HepG2 (cell line): ENCODE results near the gene SGIP1. TPM values are rescaled to one million over a fixed set of nuclear protein-coding genes. Genes with fewer than 3 reads are reported as not detected.
"Not testable (repeated sequence)": the region's sequence is repeated elsewhere in the genome, so short reads cannot be mapped to it uniquely, and the experiment has no call there.

ENCODE experiments used
- ATAC-seq: fragments of 200-7000 bp; cut with Tn5 transposase; 3 replicates; pipeline ENCODE4 v1.9.1; 2020; ENCODE audit warnings: mild to moderate bottlenecking, moderate library complexity
- BruUV-seq: library from RNA; stranded (reverse); fragments of 400-500 nt; replicated peaks from 2 replicates; lab custom pipeline; 2021; lab: Mats Ljungman, UMichigan
- CTCF ChIA-PET: fragments of 300-600 bp; formaldehyde crosslinking; extraction: SDS; loops from one replicate; lab custom pipeline; 2021; ENCODE audit warnings: low total read pairs, inconsistent platforms, low intra/inter-chr PET ratio; lab: Yijun Ruan, JAX
- POLR2A ChIA-PET: fragments of 350-600 bp; sonication (Branson Sonifier 250); formaldehyde crosslinking; loops from one replicate; lab custom pipeline; 2020; ENCODE audit warnings: antibody characterized with exemption, inconsistent platforms; lab: Yijun Ruan, JAX
- DNase-seq: peaks from one replicate; pipeline ENCODE4 v3.0.0-alpha.2; 2015; ENCODE audit warnings: low spot score
- FAIRE-seq: peaks from 3 replicates; lab custom pipeline; 2011; peaks lifted over from hg19 to GRCh38; lab: Jason Lieb, UNC
- H2AFZ ChIP-seq: one replicate; pipeline ENCODE4 v1.6.1; 2011; ENCODE audit warnings: low read length, inconsistent platforms
- H3K27ac ChIP-seq: fragments of 300-600 bp; 3 replicates; pipeline ENCODE4 v1.8.0; 2011; ENCODE audit warnings: mixed run types, mild to moderate bottlenecking, mixed read lengths, low read length, inconsistent platforms; ENCODE audit not compliant: insufficient read depth; ENCODE audit errors: extremely low read length
- H3K27me3 ChIP-seq, 2 experiments: fragments of 200-600 bp in 1 of 2; 2 replicates in 1 of 2; 3 replicates in 1 of 2; pipeline versions ENCODE4 v1.6.0 to v1.8.0; 2011; ENCODE audit warnings: low read length in 2 of 2, mild to moderate bottlenecking in 2 of 2, moderate library complexity in 2 of 2, inconsistent platforms in 1 of 2; ENCODE audit not compliant: insufficient read depth in 2 of 2, control insufficient read depth in 1 of 2
- H3K36me3 ChIP-seq, 2 experiments: fragments of 200-600 bp in 1 of 2; replicated peaks in 1 of 2; 2 replicates in 1 of 2; 3 replicates in 1 of 2; pipeline versions ENCODE4 v1.5.1 to v1.8.0; 2011; ENCODE audit warnings: low read length in 2 of 2, inconsistent platforms in 1 of 2; ENCODE audit not compliant: insufficient read depth in 2 of 2, control insufficient read depth in 1 of 2
- H3K4me1 ChIP-seq: 2 replicates; pipeline ENCODE4 v1.5.1; 2012; ENCODE audit warnings: low read length, inconsistent platforms; ENCODE audit not compliant: insufficient read depth
- H3K4me2 ChIP-seq: 2 replicates; pipeline ENCODE4 v1.6.0; 2011; ENCODE audit warnings: low read depth, low read length, inconsistent platforms
- H3K4me3 ChIP-seq, 3 experiments: fragments of 200-600 bp in 1 of 3; sonication (generic), shearing (Covaris generic) in 1 of 3; replicated peaks in 1 of 3; 2 replicates each; pipeline ENCODE4 v1.5.1; 2011 to 2016; ENCODE audit warnings: low read length in 3 of 3, inconsistent platforms in 2 of 3, low read depth in 2 of 3, mild to moderate bottlenecking in 2 of 3, control low read depth in 1 of 3, mixed read lengths in 1 of 3; ENCODE audit not compliant: insufficient read depth in 1 of 3
- H3K79me2 ChIP-seq: one replicate; pipeline ENCODE4 v1.6.1; 2011; ENCODE audit warnings: low read length, inconsistent platforms; ENCODE audit not compliant: insufficient read depth
- H3K9ac ChIP-seq: 2 replicates; pipeline ENCODE4 v1.6.0; 2011; ENCODE audit warnings: mild to moderate bottlenecking, low read depth, low read length, inconsistent platforms; ENCODE audit not compliant: insufficient read depth
- H3K9me3 ChIP-seq: 2 replicates; pipeline ENCODE4 v1.5.1; 2012; ENCODE audit warnings: mild to moderate bottlenecking, low read length
- H4K20me1 ChIP-seq: 2 replicates; pipeline ENCODE4 v1.6.0; 2011; ENCODE audit warnings: inconsistent platforms, mild to moderate bottlenecking, low read length, moderate library complexity; ENCODE audit not compliant: insufficient read depth
- CERS6 ChIP-seq: sonication (generic); formaldehyde crosslinking; IDR thresholded peaks from 2 replicates; pipeline ENCODE4 v1.5.0; 2020; ENCODE audit warnings: missing genetic modification reagents
- MAFK ChIP-seq, 2 experiments: IDR thresholded peaks in 1 of 2; conservative IDR thresholded peaks in 1 of 2; 2 replicates each; pipeline ENCODE4 v1.6.1; 2011; ENCODE audit warnings: improper control_type of control experiment in 2 of 2, low read length in 2 of 2
- WGBS: methylation state at CpG from one replicate; pipeline ENCODE4 v1.1.6; 2017; ENCODE audit warnings: low lambda C conversion rate; 5-methylcytosine and 5-hydroxymethylcytosine counted together
- in situ Hi-C: cut with HindIII; loops from 2 replicates; pipeline ENCODE4 v1.10.0; 2017; ENCODE audit warnings: low pct_unique_long_range_greater_than_20kb; ENCODE audit not compliant: extremely low pct_ligation_motif_present
- intact Hi-C: fragments of 100-400 bp; cut with micrococcal nuclease; formaldehyde crosslinking; loops from one replicate; pipeline ENCODE4 v1.10.0; 2022; ENCODE audit not compliant: unreplicated experiment
- polyA plus RNA-seq, 8 experiments: library from polyadenylated mRNA; depleted of rRNA in 3 of 8; stranded (reverse) in 7 of 8; unstranded in 1 of 8; fragments of >200 nt; fragmentation: Illumina TruSeq in 4 of 8; extraction: Trizol in 4 of 8; gene quantifications; 2 replicates each; pipeline versions ENCODE4 v1.2.1 to v1.2.3, GENCODE V29; 2011 to 2016; ENCODE audit warnings: low read depth in 4 of 8, missing spikeins in 1 of 8, mixed read lengths in 1 of 8; ENCODE audit not compliant: insufficient read depth in 1 of 8
- total RNA-seq, 5 experiments: library from RNA; depleted of rRNA; stranded (reverse); fragments of >200 nt; fragmentation: Illumina TruSeq; extraction: Trizol; gene quantifications; 2 replicates each; pipeline ENCODE4 v1.2.3, GENCODE V29; 2016; ENCODE audit warnings: low read depth in 1 of 5

Gene SGIP1
- total and polyA plus RNA-seq, 2 of the 13 experiments (the other 11 are each of a cell fraction or from before 2014, with no cell fraction given): not detected

- in situ Hi-C loops: loop anchor here (25.0 kb wide), 1 partner anchor 771 kb away; no protein-coding TSS in a partner anchor
- TF ChIP-seq CERS6 (no peak), MAFK (conservative IDR thresholded peaks at IDR 0.05 in 1 of 2, IDR thresholded peaks at IDR 0.05 in 1 of 2; ENCODE audit: low read length in 2 of 2) (0 out of 4 replicates have a peak, but pooled peaks of 1 of the 2 experiments have one; percentile 9)
- H3K4me2 ChIP-seq: no peak overlapping the region
- WGBS: 20% methylated on average over 7 of the region's 7 CpGs
- H3K79me2 ChIP-seq: no peaks in the 10 kb centered on the region
- H3K27me3 ChIP-seq: no peaks in the 10 kb centered on the region
- H2AFZ ChIP-seq: no peak overlapping the region
- H3K9ac ChIP-seq: no peak overlapping the region
- intact Hi-C loops: loop anchor here (1.0 kb wide), 1 partner anchor 480 kb away; no protein-coding TSS in a partner anchor
- H3K27ac ChIP-seq: no peak overlapping the region
- ATAC-seq (no peak), FAIRE-seq (no peak), DNase-seq (no peak)
- H3K4me3 ChIP-seq: no peak overlapping the region
- CTCF ChIA-PET: no interaction called here
- no peaks in the 10 kb centered on the region for H3K4me1 ChIP-seq
- no peaks in the 10 kb centered on the region for H3K9me3 ChIP-seq
- H4K20me1 ChIP-seq: no peaks in the 10 kb centered on the region; the same call in 1 of the 2 replicates
- POLR2A ChIA-PET: no interaction called here
- BruUV-seq: no TSS peak
- H3K36me3 ChIP-seq: no peaks in the 10 kb centered on the region
These were observed 199.5 kb downstream of the SGIP1 start for GRCh38 chr1:66733348-66734017.

GRCh38 chr1:66734531-66734930 is 200.6 kb downstream of the SGIP1 start:
- H3K9ac ChIP-seq, H2AFZ ChIP-seq, H3K4me1 ChIP-seq, FAIRE-seq, H3K9me3 ChIP-seq, H3K4me3 ChIP-seq, intact Hi-C loops, POLR2A ChIA-PET, H3K79me2 ChIP-seq, H3K36me3 ChIP-seq, BruUV-seq, H3K27me3 ChIP-seq, ATAC-seq, H4K20me1 ChIP-seq, H3K27ac ChIP-seq, CTCF ChIA-PET, H3K4me2 ChIP-seq, DNase-seq: not testable (repeated sequence)
- in situ Hi-C loops: loop anchor here (25.0 kb wide), 1 partner anchor 772 kb away; no protein-coding TSS in a partner anchor
- 32% methylated on average over 6 of the region's 6 CpGs for WGBS
